ENCODE data around the gene LPP.

The LPP gene

GRCh38 chr3:188659449-188660090 lies 505.6 kb downstream of the LPP start:
- DNase-seq, result no peak

GRCh38 chr3:188660415-188660814 lies 506.5 kb downstream of the LPP start:
- no peak for DNase-seq

DNA sequence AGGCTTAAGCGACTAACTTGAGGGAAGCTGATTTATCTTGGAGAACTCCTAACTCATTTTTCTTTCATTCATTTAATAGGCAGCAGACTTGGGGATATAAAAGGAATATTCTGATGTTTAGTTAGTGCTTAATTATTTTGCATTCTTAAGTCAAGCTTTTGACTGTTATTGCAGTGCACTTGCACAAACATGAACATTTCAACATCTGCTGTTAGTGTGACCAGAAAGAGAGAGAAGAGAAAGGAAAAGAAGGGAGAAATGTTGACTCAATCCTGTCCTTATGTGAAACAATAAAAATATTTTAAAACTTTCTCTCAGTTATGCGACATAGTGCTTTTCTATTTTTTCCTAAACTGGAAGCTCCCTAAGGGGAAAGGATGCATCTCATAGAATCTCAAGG lies 507.8 kb downstream of the LPP start:
- DNase-seq, result no peak

DNA sequence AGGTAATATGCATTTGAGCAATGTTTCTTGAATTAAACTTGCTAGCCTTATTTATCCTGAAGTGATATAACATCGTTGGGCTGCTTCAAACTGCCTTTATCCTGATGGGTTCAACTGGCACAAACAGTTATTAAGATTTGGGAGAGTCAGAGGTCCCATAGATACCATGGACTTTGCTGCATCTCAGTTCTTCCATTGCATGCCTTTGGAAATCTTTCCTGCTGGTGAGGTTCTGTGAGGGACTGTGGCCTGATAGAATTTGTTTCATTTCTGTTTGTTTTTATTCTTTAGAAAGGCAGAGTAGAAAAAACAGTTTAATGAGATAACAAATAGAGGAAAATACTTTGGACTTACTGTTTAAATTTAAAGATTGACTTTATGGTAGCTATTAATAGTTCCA lies 508.3 kb downstream of the LPP start:
- DNase-seq, result no peak

GRCh38 chr3:188662795-188663194 lies 508.8 kb downstream of the LPP start:
- no peak for DNase-seq

- DNase-seq, result no peak
Measured at GRCh38 chr3:188663839-188664238, 509.9 kb downstream of the LPP start.

DNA sequence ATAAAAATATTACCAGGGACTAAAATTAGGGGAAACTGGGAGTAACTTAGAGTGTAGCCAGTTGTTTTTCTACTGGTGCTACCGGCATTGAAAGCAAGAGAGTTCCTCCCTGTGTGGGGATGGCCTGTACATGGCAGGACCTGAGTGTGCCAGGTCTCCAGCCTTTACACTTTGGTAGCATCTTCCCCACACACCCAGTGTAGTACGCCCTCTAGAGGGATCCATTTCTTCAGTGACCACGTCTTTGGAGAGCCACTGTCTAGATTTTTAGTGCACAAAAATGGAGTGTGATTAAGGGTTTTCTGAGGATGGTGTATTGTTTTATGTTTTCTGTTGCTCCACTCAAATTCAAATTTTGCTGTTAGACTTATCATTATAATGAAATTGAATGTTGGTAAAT lies 510.8 kb downstream of the LPP start:
- DNase-seq, result no peak

DNA sequence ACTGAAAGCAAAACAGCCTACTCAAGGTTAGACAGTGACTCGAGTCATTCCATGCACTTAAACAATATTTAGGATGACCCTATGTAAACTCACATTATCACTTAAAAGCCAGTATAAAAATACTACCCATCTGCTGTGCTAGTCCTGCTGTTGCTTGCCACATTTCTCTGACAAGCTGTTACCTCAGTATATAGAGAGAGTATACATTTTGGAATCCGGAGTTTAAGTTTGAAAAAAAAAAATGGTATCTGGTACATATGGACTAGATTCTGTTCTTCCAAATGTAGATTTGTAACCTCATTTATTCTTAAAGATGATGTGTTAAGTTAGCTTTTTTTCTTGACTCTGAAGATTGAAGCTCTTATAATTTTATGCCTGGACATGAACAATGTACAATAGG lies 514.0 kb downstream of the LPP start:
- no peak for DNase-seq

DNA sequence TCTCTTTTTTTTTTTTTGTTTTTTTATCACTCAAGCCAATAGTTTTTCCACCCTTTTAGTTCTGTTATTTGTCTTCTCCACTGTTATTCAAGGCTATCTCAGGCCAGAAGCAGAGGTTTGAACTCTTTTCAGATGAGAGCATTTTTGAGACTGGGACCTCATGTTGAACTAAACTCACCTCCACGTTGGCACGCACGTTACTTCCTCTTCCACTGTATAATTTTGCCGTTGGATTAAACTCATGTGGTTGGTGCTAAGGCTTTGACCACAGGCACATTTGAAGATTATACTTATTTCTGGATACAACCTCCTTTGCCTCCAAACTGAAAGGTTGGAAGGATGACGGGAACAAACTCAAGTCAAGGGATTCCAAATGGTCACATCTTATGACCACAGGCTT lies 516.5 kb downstream of the LPP start:
- DNase-seq, result no peak

DNA sequence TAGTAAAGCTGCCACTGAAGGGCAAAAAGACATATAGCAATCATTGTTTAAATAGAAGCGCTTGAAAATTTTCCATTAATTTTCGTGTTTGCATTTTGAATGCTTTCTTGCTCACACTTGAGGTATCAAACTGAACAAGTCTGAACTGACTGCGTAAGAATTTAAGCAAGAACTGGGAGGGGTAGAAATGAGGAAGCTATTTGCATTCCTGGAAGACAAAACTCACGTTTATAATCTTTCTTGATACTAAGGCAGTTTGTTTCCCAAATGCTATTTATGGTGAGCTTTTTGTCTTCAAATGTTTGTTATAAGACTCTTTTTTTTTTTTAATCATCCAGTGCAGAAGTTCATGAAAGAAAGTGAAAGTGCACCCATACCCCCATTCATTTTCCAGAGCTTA lies 518.0 kb downstream of the LPP start:
- DNase-seq, result no peak

- DNase-seq, result no peak
Measured at GRCh38 chr3:188672840-188673239, 518.9 kb downstream of the LPP start.

GRCh38 chr3:188673646-188674186 lies 519.8 kb downstream of the LPP start:
- DNase-seq, result no peak

DNA sequence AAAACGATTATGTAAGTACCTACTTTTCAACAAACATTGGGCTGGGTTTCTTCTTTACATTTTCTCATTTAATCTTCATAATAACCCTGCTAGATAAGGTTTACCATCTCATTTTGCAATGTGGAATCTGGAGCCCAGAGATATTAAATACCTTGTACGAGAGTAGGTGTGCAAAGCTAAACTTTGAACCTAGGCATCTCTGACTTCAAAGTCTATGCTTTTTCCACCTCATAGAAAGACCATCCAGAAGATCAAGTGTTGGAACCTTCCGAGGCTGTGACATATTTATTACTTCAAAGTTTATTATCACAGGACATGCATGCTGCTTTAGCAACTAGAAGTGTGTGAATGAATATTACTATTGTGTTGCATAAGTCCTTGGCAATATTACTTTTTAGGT lies 520.6 kb downstream of the LPP start:
- DNase-seq, result no peak

- DNase-seq, result no peak
Measured at GRCh38 chr3:188677344-188677743, 523.4 kb downstream of the LPP start.

DNA sequence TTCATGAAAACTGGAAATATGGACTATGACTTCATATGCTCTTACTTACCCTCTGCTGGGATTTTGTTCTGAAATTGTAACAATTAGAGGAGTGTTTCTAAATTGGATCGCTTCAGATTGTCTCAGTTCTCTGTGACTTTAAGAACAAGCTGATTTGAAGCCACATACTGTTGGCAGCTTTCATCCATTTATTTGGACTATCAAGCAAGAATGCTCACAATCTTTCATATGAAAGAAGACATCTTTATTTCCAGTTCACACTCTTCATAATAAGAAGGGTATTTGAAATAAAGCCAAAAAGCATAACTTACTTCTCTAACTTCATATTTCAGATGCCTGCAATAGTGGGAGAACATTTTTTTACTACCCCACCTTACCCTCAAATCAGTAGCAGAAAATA lies 526.2 kb downstream of the LPP start:
- no peak for DNase-seq

DNA sequence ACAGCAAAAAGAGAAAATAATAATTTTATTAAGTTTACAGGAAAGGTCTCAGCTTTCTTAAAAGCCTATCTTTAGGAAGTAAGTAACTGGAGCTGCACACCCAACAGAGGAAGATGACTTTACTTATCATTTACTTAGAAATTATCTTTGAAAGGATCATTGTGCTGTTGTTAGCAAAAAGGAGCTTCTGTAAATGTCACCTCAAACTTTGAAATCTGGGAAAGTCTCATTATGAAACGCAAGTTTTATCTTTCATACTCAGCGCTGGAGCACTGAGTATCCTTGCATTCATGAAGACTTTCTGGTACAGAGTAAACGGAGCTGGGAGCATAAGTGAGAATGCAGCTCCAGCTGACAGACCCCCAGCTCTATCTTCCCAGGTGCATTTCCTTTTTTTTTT lies 526.6 kb downstream of the LPP start:
- no peak for DNase-seq

DNA sequence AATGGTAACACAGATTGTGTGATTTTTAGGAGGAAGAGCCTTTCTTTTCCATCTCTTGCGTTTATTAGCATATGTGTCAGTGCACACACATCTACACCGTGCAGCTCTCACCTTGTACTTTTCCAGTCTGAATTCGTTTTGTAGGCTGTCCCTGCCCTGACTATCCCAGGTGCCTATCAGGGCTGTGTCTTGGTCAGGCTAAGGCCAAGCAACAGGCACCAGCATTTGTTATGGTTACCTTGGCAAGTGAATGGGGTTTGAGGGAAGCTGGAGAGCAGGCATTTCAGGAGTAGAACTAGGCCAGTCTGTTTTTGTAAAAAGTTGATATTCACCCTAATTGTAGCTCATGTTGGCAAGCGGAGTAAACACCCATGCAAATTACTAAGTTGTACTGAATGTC lies 528.4 kb downstream of the LPP start:
- no peak for DNase-seq

DNA sequence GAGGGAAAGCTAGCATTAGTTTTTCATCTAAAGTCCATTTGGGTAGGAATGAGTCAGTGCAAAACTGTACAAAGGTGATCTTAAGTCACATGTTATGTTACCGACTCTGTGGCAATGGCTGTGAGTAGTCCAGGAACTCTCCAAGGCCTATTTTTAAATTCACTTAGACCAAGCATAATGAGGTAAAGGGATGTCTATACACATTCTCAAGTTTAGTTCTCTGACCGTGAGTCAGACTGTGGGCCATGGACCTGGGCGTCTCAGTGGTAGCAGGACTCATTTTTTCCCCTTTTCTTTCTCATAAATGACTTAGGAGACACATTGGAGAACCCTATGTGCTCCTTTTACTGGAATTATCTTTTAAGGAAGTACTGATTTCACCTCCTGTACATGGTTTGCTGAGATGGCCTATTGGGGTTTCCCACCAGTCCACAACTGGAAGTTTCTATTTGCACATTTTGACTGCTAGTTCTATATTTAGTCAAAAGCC lies 529.1 kb downstream of the LPP start:
- peak; percentile 57 for DNase-seq

DNA sequence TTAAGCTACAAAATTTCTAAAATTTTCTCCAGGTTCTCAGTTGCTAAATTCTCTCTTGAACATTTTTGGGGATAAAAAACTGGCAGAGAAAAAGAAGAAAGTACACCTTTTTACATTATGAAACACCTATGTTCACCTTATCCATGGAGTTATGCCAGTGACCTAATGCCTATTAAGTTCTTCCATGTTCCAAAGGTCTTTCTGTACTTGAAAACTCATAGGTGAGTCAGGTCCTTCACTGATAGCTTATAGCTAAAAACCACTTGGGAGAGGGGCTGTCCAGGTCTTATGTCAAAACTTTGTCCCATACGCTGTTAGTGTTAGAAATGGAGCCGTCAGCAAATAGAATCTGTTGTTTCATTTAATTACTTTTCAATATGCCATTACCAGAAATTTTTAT lies 530.3 kb downstream of the LPP start:
- no peak for DNase-seq

- no peak for DNase-seq
Measured at GRCh38 chr3:188685789-188686188, 531.8 kb downstream of the LPP start.

DNA sequence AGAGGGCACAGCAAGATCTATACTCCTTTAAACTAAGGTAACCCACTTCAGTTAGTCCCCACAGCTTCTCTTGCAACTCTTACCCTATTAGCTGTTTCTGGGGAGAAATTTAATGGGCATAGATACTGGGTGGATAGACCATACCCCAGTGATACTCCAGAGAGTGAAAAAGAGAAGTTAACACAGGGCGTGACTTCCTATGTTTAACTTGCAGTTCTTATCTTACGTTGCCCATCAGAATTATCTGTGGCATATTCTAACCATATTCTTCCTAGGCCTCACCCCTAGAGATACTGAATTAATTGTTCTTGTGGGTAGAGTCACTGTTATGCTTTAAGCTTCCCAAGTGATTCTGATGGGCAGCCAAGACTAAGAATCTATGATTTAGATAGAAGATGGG lies 532.4 kb downstream of the LPP start:
- DNase-seq, result no peak

- no peak for DNase-seq
Measured at GRCh38 chr3:188687389-188687788, 533.4 kb downstream of the LPP start.

DNA sequence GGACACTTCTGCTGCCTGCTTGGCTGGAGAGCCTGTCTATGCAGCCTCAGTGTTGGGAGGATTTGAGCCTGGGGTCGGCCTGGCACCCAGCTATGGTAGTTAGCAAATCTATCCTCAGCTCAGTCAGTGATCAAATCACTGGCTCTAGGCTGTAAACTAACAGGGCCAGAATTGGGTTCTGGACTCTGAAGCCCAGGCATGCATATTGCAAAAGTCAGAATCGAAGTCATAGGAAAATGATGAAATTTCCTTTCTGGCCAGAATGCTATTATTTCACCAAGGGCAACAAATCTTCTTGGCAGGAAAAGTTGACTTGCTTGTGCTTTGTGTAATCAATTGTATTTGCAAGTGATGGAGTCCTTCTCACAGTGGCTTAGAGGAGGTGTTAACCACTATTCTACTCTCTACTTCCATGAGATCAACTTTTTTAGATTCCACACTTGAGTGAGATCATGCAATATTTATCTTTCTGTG lies 535.2 kb downstream of the LPP start:
- DNase-seq, result no peak

DNA sequence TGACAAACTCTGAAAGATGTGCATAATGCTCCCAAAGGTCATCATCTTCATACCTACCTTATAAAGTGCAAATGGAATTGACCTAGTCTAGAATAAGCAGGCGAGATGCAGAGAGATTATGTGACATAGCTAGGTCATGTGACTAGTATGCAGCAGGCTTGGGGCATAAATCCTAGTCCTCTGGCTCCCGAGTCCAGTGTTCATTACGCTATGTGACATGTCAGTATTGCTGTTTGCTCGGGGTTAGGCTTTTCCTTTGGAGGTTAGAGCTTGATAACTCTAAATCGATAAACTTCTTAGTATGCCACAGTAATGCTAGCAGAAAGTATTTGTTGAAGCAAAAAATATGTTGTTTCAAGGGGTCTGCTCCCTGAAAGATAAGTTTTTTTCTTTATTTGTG lies 536.1 kb downstream of the LPP start:
- no peak for DNase-seq

GRCh38 chr3:188691004-188691403 lies 537.0 kb downstream of the LPP start:
- no peak for DNase-seq
